ENCODE measurements around the gene SPRR2G. TPM values are rescaled to one million over a fixed set of nuclear protein-coding genes. Genes with fewer than 3 reads are reported as not detected.

SPRR2G gene
- total RNA-seq, 1 experiment from 2014 or later, result not detected

- Histone ChIP-seq H3K4me2 (ENCODE audit: insufficient read depth, insufficient read length, low read length) (peak overlapping the region; percentile 1), H3K23ac (ENCODE audit: insufficient read length, low read depth, low read length) (no peak overlapping the region), H4K5ac (ENCODE audit: insufficient read length, low read depth, low read length) (peak overlapping the region; percentile 79), H2BK12ac (ENCODE audit: insufficient read length, low read depth, low read length) (no peak overlapping the region), H3K79me2 (ENCODE audit: insufficient read depth, low read length) (no peaks in the 10 kb centered on the region), H3T11ph (ENCODE audit: low read length) (no peak overlapping the region), H2AFZ (ENCODE audit: low read length) (no peak overlapping the region), H3K18ac (ENCODE audit: insufficient read length, low read depth, low read length) (peak overlapping the region; percentile 32), H3K9ac (ENCODE audit: extremely low read depth, insufficient read length, low read length) (peak overlapping the region; percentile 39), H3K9me3 (ENCODE audit: control insufficient read depth, low read depth, low read length) (no peaks in the 10 kb centered on the region), H4K20me1 (ENCODE audit: control insufficient read depth, insufficient read depth, insufficient read length) (no peaks in the 10 kb centered on the region), H3K4ac (ENCODE audit: low read depth, low read length) (no peak overlapping the region), H3K27ac (ENCODE audit: insufficient read length, low read depth, low read length) (peak overlapping the region; percentile 98), H2BK120ac (ENCODE audit: low read depth, low read length, poor library complexity, severe bottlenecking) (no peak overlapping the region), H3K79me1 (ENCODE audit: insufficient read depth, low read depth, low read length, poor library complexity, severe bottlenecking) (no peaks in the 10 kb centered on the region), H3K4me1 (ENCODE audit: insufficient read depth, low read length) (peaks cover 8% of the 10 kb centered on the region), H3K23me2 (ENCODE audit: insufficient read length, low read depth, low read length, poor library complexity, severe bottlenecking) (no peaks in the 10 kb centered on the region), H4K91ac (ENCODE audit: insufficient read length, low read depth, low read length) (no peak overlapping the region), H2BK20ac (ENCODE audit: low read depth, low read length, poor library complexity, severe bottlenecking) (no peak overlapping the region), H2BK5ac (ENCODE audit: insufficient read length, low read length) (no peak overlapping the region), H3K56ac (ENCODE audit: insufficient read length, low read depth, low read length) (no peak overlapping the region), H2AK5ac (ENCODE audit: insufficient read length, low read length) (no peak overlapping the region), H4K8ac (replicated peaks; ENCODE audit: insufficient read length, low read depth, low read length) (no peak overlapping the region), H3K14ac (ENCODE audit: insufficient read depth, low read length) (no peak overlapping the region), H3K27me3 (ENCODE audit: insufficient read depth, low read length) (no peaks in the 10 kb centered on the region), H2BK15ac (ENCODE audit: low read depth, low read length) (no peak overlapping the region)
- Mint-ChIP-seq H3K27me3 (ENCODE audit: low read depth) (peaks cover 34% of the 10 kb centered on the region), H3K36me3 (ENCODE audit: insufficient read depth in 1 of 3, low read depth in 3 of 3) (peaks cover 16 to 38% (median 31%) of the 10 kb centered on the region in 3 experiments), H3K27ac (peak overlapping the region; percentile 99 to 100 (median 99)), H3K4me1 (peaks cover 41 to 49% of the 10 kb centered on the region in 2 experiments), H3K9me3 (peaks cover 43 to 45% of the 10 kb centered on the region in 2 experiments), H3K4me3 (peak overlapping the region; percentile 33 to 68; a peak in 4 of 5 replicates)
- WGBS (ENCODE audit: extremely low coverage, insufficient read length, low lambda C conversion rate), result no CpG with 5 or more reads among the region's 3 CpGs
- TF ChIP-seq, protein P1, sequence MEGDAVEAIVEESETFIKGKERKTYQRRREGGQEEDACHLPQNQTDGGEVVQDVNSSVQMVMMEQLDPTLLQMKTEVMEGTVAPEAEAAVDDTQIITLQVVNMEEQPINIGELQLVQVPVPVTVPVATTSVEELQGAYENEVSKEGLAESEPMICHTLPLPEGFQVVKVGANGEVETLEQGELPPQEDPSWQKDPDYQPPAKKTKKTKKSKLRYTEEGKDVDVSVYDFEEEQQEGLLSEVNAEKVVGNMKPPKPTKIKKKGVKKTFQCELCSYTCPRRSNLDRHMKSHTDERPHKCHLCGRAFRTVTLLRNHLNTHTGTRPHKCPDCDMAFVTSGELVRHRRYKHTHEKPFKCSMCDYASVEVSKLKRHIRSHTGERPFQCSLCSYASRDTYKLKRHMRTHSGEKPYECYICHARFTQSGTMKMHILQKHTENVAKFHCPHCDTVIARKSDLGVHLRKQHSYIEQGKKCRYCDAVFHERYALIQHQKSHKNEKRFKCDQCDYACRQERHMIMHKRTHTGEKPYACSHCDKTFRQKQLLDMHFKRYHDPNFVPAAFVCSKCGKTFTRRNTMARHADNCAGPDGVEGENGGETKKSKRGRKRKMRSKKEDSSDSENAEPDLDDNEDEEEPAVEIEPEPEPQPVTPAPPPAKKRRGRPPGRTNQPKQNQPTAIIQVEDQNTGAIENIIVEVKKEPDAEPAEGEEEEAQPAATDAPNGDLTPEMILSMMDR (conservative IDR thresholded peaks at IDR 0.05), result no peak
- DNase-seq, result peak; percentile 78
These were observed 27.8 kb downstream of the SPRR2G start for GRCh38 chr1:153122831-153123421.

All from H9 (cell line).